LNCAP (cell line): ENCODE data around the gene SLX9.

Source experiments
- CTCF ChIP-seq: fragments of 450-650 bp; IDR thresholded peaks from 2 replicates; pipeline ENCODE4 v1.5.1; 2017; ENCODE audit warnings: mild to moderate bottlenecking

SLX9 gene

DNA sequence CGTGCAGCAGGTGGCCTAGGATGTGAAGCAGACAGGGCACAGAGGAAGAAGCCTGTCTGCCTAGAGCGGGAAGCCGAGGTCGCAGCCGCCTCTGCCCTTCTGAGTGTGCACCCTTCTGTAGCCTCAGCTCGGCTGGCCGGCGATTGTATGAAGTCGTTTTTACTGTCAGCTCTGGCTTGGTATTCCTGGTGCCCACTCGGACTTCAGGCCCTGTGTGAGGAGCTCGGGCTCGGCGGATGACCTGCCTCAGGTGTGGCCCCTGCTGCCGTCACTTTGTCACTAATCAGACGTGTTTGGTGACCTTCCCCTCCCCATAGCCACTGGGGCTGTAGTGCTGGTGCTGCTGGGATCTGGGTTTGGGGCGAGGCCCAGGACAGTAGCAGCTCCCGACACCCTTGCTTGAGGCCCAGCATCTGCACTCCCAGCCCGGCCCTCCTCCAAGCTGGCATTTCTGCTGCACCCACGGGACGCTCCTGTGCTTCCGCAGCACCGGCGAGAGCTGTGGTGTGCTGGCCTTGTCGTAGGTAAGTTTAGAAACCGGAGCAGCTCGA, 18.1 kb downstream of the SLX9 start:
- TF ChIP-seq CTCF = no peak

- no peak for TF ChIP-seq CTCF
These were observed 18.8 kb downstream of the SLX9 start for GRCh38 chr21:44958471-44959191.

GRCh38 chr21:44959376-44960091, 19.7 kb downstream of the SLX9 start:
- no peak for TF ChIP-seq CTCF

DNA sequence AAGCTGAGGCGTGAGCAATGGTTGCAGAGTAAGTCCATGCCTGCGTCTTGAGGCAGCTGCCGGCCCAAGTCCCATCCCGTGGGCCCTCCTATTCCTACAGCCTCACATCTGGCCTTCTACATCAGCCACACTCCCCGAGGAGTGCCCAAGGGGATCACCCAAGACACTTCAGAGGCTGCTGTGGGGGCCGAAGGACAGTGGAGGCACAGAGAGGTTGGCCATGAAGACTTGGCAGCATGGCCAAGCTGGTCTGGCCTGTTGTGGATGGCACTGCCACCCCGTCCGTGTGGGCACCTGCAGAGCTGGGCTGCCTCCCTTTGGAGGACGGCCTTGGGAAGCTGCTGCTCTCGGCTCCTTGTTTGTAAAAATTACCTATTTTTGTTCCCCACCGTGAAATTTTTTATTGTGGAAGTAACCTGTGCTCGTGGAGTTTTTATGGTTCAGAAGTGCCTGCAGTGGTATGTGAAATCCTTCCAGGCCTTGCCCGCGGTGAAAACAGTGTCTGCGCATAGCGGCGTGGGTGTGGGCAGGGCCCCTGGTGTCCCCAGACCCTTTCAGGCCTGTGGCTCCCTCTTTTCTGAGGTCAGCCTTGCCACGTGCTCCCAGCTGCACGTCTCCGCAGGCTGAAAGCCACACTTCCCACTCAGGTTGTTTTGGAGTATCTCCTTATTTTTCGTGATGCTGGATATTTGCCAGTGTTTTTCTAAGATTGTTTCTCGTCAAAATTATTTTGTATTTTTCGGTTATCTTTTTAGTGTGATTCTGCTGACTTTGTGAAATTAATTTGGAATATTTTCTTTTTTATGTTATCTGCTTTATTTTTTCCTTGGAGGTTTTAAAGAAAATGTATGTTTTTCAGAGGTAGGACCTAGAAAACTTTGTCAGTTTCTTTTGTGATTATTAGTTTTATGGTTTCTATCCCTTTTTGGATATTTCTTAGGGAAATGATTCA, 20.6 kb downstream of the SLX9 start:
- no peak for TF ChIP-seq CTCF

GRCh38 chr21:44962403-44962966, 22.7 kb downstream of the SLX9 start:
- TF ChIP-seq CTCF = no peak

- TF ChIP-seq CTCF = no peak
These were observed 24.6 kb downstream of the SLX9 start for GRCh38 chr21:44964381-44964780.
